ENCODE data around the gene PTPN21. TPM values are rescaled to one million over a fixed set of nuclear protein-coding genes. Genes with fewer than 3 reads are reported as not detected.
"Not testable (repeated sequence)": the region's sequence is repeated elsewhere in the genome, so short reads cannot be mapped to it uniquely, and the experiment has no call there.

Gene PTPN21
- total and polyA plus RNA-seq, 3 experiments from 2014 or later, result 0.28 to 0.53 TPM; not detected in 1

GRCh38 chr14:88541324-88541723 lies 13.5 kb downstream of the PTPN21 start:
- H3K9me3 ChIP-seq (ENCODE audit: low read length), result no peaks in the 10 kb centered on the region
- Mint-ChIP-seq H3K4me3 (no peak overlapping the region), H3K36me3 (no peaks in the 10 kb centered on the region), H3K27me3 (peaks cover 3 to 34% of the 10 kb centered on the region in 2 donors), H3K4me1 (no peaks in the 10 kb centered on the region), H3K9me3 (peaks cover 0 to 2% (median 0%) of the 10 kb centered on the region in 5 donors), H3K27ac (no peak overlapping the region)
- H3K27me3 ChIP-seq (ENCODE audit: insufficient read depth, low read length, poor library complexity, severe bottlenecking), result no peaks in the 10 kb centered on the region
- CTCF ChIA-PET, result no interaction called here
- H3K27ac ChIP-seq (ENCODE audit: low read depth, low read length), result no peak overlapping the region
- POLR2A ChIA-PET, result no interaction called here
- H3K4me1 ChIP-seq (ENCODE audit: insufficient read depth, low read length), result no peaks in the 10 kb centered on the region
- no peak overlapping the region for H3K4me3 ChIP-seq (ENCODE audit: low read length)
- H3K36me3 ChIP-seq (ENCODE audit: insufficient read depth, low read length), result no peaks in the 10 kb centered on the region
- no peak for DNase-seq

- no peak overlapping the region for H3K27ac ChIP-seq (ENCODE audit: low read depth, low read length)
- no peak overlapping the region for H3K4me3 ChIP-seq (ENCODE audit: low read length)
- H3K36me3 Mint-ChIP-seq, result no peaks in the 10 kb centered on the region
- H3K4me1 ChIP-seq (ENCODE audit: insufficient read depth, low read length), result no peaks in the 10 kb centered on the region
- peaks cover 0 to under 1% (median 0%) of the 10 kb centered on the region in 5 donors for H3K9me3 Mint-ChIP-seq
- POLR2A ChIA-PET, result no interaction called here
- no peaks in the 10 kb centered on the region for H3K36me3 ChIP-seq (ENCODE audit: insufficient read depth, low read length)
- no peaks in the 10 kb centered on the region for H3K4me1 Mint-ChIP-seq
- peak overlapping the region in 1 of 8 donors; percentile 14 for H3K27ac Mint-ChIP-seq
- no peak for DNase-seq
- CTCF ChIA-PET, result no interaction called here
- H3K9me3 ChIP-seq (ENCODE audit: low read length), result no peaks in the 10 kb centered on the region
- no peak overlapping the region for H3K4me3 Mint-ChIP-seq
- H3K27me3 Mint-ChIP-seq, result peaks cover 2 to 22% of the 10 kb centered on the region in 2 donors
- no peaks in the 10 kb centered on the region for H3K27me3 ChIP-seq (ENCODE audit: insufficient read depth, low read length, poor library complexity, severe bottlenecking)
Observed at GRCh38 chr14:88535813-88536212, 19.0 kb downstream of the PTPN21 start.

DNA sequence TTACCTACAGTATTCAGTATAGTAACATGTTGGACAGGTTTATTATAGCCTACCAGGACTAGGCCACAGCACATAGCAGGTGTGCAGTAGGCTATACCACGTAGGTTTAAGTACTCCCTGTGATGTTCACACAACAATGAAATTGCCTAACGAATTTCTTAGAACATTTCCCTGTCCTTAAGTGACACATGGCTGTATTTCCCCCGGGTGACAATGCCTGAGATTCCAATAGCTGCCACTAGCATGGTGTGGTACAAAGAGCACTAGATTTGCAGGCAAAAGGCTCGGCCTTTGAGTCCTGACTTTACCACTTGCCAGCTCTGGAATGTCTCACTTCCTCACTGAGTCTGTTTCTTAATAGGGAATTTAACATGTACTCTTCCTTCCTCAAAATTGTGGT lies 19.7 kb downstream of the PTPN21 start:
- H3K27ac ChIP-seq (ENCODE audit: low read depth, low read length), result no peak overlapping the region
- no peak for DNase-seq
- no peak overlapping the region for H3K27ac Mint-ChIP-seq
- H3K27me3 Mint-ChIP-seq, result peaks cover 3 to 19% of the 10 kb centered on the region in 2 donors
- no peaks in the 10 kb centered on the region for H3K9me3 ChIP-seq (ENCODE audit: low read length)
- POLR2A ChIA-PET, result no interaction called here
- H3K36me3 Mint-ChIP-seq, result peaks cover 0 to 3% (median 2%) of the 10 kb centered on the region in 3 donors
- CTCF ChIA-PET, result no interaction called here
- H3K4me3 Mint-ChIP-seq, result no peak overlapping the region
- H3K36me3 ChIP-seq (ENCODE audit: insufficient read depth, low read length), result no peaks in the 10 kb centered on the region
- H3K4me1 Mint-ChIP-seq, result no peaks in the 10 kb centered on the region
- H3K4me1 ChIP-seq (ENCODE audit: insufficient read depth, low read length), result no peaks in the 10 kb centered on the region
- H3K9me3 Mint-ChIP-seq, result peaks cover 0 to 7% (median 5%) of the 10 kb centered on the region in 5 donors
- H3K27me3 ChIP-seq (ENCODE audit: insufficient read depth, low read length, poor library complexity, severe bottlenecking), result no peaks in the 10 kb centered on the region
- no peak overlapping the region for H3K4me3 ChIP-seq (ENCODE audit: low read length)

DNA sequence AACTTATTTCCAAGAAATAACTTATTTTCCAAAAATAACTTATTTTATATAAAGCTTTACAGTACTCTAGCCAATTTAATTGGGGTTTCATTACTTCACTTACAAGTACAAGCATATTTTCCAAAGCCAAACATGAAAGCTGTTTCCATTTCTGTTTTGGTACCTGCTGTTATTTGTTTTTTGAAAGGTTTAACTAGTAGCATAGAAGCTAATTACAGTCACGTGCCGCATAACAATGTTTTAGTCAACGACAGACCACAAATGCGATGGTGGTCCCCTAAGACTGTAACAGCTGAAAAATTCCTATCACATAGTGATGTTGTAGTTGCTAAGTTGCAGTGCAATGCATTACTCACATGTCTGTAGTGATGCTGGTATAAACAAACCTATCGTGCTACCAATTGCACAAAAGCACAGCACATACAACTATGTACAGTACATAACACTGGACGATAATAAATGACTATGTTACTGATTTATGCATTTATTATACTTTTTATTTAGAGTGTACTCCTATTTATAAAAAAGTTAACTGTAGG lies 21.7 kb downstream of the PTPN21 start:
- Mint-ChIP-seq H3K36me3 (peaks cover 1 to 7% (median 3%) of the 10 kb centered on the region in 3 donors), H3K27me3 (peaks cover 16 to 24% of the 10 kb centered on the region in 2 donors), H3K27ac (no peak overlapping the region), H3K4me3 (no peak overlapping the region), H3K4me1 (no peaks in the 10 kb centered on the region), H3K9me3 (peaks cover 5 to 25% (median 20%) of the 10 kb centered on the region in 5 donors)
- Histone ChIP-seq H3K4me3 (ENCODE audit: low read length) (no peak overlapping the region), H3K27ac (ENCODE audit: low read depth, low read length) (no peak overlapping the region), H3K4me1 (ENCODE audit: insufficient read depth, low read length) (no peaks in the 10 kb centered on the region), H3K27me3 (ENCODE audit: insufficient read depth, low read length, poor library complexity, severe bottlenecking) (peaks cover 6% of the 10 kb centered on the region), H3K9me3 (ENCODE audit: low read length) (no peaks in the 10 kb centered on the region), H3K36me3 (ENCODE audit: insufficient read depth, low read length) (no peaks in the 10 kb centered on the region)
- CTCF ChIA-PET, result interaction anchor here (1.5 kb wide), 1 partner anchor 40 kb away, joined by 3 read pairs; no protein-coding TSS in a partner anchor
- no peak for DNase-seq
- POLR2A ChIA-PET, result no interaction called here

DNA sequence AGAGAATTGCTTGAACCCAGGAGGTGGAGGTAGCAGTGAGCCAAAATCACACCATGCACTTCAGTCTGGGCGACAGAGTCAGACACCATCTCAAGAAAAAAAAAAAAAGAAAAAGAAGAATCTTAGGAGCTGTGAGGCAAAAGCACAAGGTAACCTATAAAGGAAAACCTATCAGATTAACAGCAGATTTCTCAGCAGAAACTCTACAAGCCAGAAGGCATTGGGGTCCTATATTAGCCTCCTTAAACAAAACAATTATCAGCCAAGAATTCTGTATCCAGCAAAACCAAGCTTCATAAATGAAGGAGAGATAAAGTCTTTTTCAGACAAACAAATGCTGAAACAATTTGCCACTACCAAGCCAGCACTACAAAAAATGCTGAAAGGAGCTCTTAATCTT lies 24.9 kb downstream of the PTPN21 start:
- H3K27ac ChIP-seq (ENCODE audit: low read depth, low read length); H3K4me3 Mint-ChIP-seq; H3K4me1 ChIP-seq (ENCODE audit: insufficient read depth, low read length); H3K9me3 ChIP-seq (ENCODE audit: low read length); H3K27ac Mint-ChIP-seq; H3K27me3 ChIP-seq (ENCODE audit: insufficient read depth, low read length, poor library complexity, severe bottlenecking); CTCF ChIA-PET; POLR2A ChIA-PET; H3K4me1 Mint-ChIP-seq; H3K4me3 ChIP-seq (ENCODE audit: low read length); DNase-seq; H3K36me3 ChIP-seq (ENCODE audit: insufficient read depth, low read length); H3K36me3 Mint-ChIP-seq: not testable (repeated sequence)
- H3K9me3 Mint-ChIP-seq, result peaks cover 5 to 27% (median 24%) of the 10 kb centered on the region in 5 donors
- peaks cover 19 to 43% of the 10 kb centered on the region in 2 donors for H3K27me3 Mint-ChIP-seq

DNA sequence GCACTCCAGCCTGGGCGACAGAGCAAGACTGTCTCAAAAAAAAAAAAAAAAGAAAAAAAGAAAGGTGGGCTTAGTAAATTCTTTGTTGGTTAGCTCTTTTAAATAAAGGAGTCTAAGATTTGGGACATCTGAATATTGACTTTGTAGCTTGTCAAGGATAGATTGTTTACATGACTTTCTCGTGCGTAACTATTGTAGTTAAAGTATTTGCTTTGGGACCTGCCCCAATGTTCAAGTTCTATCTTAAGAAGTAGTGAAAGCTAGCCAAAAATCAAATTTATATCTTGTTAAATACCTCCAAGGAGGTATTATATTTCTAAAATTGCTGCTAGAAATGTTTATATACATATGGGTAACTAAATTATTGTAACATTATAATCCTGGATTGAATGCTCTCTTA lies 32.4 kb downstream of the PTPN21 start:
- no peak overlapping the region for H3K4me3 ChIP-seq (ENCODE audit: low read length)
- H3K27me3 ChIP-seq (ENCODE audit: insufficient read depth, low read length, poor library complexity, severe bottlenecking), result no peaks in the 10 kb centered on the region
- H3K36me3 ChIP-seq (ENCODE audit: insufficient read depth, low read length), result no peaks in the 10 kb centered on the region
- no peak overlapping the region for H3K27ac ChIP-seq (ENCODE audit: low read depth, low read length)
- H3K27ac Mint-ChIP-seq, result no peak overlapping the region
- no peaks in the 10 kb centered on the region for H3K4me1 ChIP-seq (ENCODE audit: insufficient read depth, low read length)
- H3K4me1 Mint-ChIP-seq, result no peaks in the 10 kb centered on the region
- ChIA-PET POLR2A (no interaction called here), CTCF (no interaction called here)
- peaks cover 9 to 50% of the 10 kb centered on the region in 2 donors for H3K27me3 Mint-ChIP-seq
- H3K9me3 ChIP-seq (ENCODE audit: low read length), result no peaks in the 10 kb centered on the region
- peaks cover 0 to 2% (median 0%) of the 10 kb centered on the region in 5 donors for H3K9me3 Mint-ChIP-seq
- H3K4me3 Mint-ChIP-seq, result no peak overlapping the region
- no peak for DNase-seq
- H3K36me3 Mint-ChIP-seq, result no peaks in the 10 kb centered on the region

GRCh38 chr14:88521818-88522217 lies 33.0 kb downstream of the PTPN21 start:
- Histone ChIP-seq H3K36me3 (ENCODE audit: insufficient read depth, low read length) (no peaks in the 10 kb centered on the region), H3K4me3 (ENCODE audit: low read length) (no peak overlapping the region), H3K9me3 (ENCODE audit: low read length) (no peaks in the 10 kb centered on the region), H3K27ac (ENCODE audit: low read depth, low read length) (no peak overlapping the region), H3K4me1 (ENCODE audit: insufficient read depth, low read length) (no peaks in the 10 kb centered on the region), H3K27me3 (ENCODE audit: insufficient read depth, low read length, poor library complexity, severe bottlenecking) (no peaks in the 10 kb centered on the region)
- Mint-ChIP-seq H3K9me3 (peaks cover 0 to 2% (median 0%) of the 10 kb centered on the region in 5 donors), H3K4me1 (peaks cover 3 to 5% (median 4%) of the 10 kb centered on the region in 3 donors), H3K36me3 (no peaks in the 10 kb centered on the region), H3K27me3 (peaks cover 7 to 44% of the 10 kb centered on the region in 2 donors), H3K27ac (no peak overlapping the region), H3K4me3 (no peak overlapping the region)
- ChIA-PET POLR2A (no interaction called here), CTCF (no interaction called here)
- no peak for DNase-seq

GRCh38 chr14:88519907-88520306 lies 34.9 kb downstream of the PTPN21 start:
- H3K27ac Mint-ChIP-seq, result no peak overlapping the region
- peaks cover 6 to 7% (median 7%) of the 10 kb centered on the region in 3 donors for H3K4me1 Mint-ChIP-seq
- H3K36me3 ChIP-seq (ENCODE audit: insufficient read depth, low read length), result no peaks in the 10 kb centered on the region
- DNase-seq, result no peak
- no peak overlapping the region for H3K27ac ChIP-seq (ENCODE audit: low read depth, low read length)
- no peak overlapping the region for H3K4me3 ChIP-seq (ENCODE audit: low read length)
- H3K9me3 Mint-ChIP-seq, result peaks cover 0 to 2% (median 0%) of the 10 kb centered on the region in 5 donors
- no peaks in the 10 kb centered on the region for H3K27me3 ChIP-seq (ENCODE audit: insufficient read depth, low read length, poor library complexity, severe bottlenecking)
- no peaks in the 10 kb centered on the region for H3K4me1 ChIP-seq (ENCODE audit: insufficient read depth, low read length)
- H3K36me3 Mint-ChIP-seq, result no peaks in the 10 kb centered on the region
- peaks cover 8 to 45% of the 10 kb centered on the region in 2 donors for H3K27me3 Mint-ChIP-seq
- ChIA-PET CTCF (no interaction called here), POLR2A (no interaction called here)
- H3K4me3 Mint-ChIP-seq, result no peak overlapping the region
- H3K9me3 ChIP-seq (ENCODE audit: low read length), result no peaks in the 10 kb centered on the region
